Activated CD8-positive, alpha-beta memory T cell treated with anti-CD3 and anti-CD28 coated beads, Interleukin-2, amount 50 U/mL, for 1 hour (primary cell): ENCODE data around the gene RFT1.

Experiments used
- DNase-seq: peaks from one replicate; pipeline ENCODE4 v3.0.0-alpha.2; 2020; ENCODE audit errors: extremely low read depth

Gene RFT1

DNA sequence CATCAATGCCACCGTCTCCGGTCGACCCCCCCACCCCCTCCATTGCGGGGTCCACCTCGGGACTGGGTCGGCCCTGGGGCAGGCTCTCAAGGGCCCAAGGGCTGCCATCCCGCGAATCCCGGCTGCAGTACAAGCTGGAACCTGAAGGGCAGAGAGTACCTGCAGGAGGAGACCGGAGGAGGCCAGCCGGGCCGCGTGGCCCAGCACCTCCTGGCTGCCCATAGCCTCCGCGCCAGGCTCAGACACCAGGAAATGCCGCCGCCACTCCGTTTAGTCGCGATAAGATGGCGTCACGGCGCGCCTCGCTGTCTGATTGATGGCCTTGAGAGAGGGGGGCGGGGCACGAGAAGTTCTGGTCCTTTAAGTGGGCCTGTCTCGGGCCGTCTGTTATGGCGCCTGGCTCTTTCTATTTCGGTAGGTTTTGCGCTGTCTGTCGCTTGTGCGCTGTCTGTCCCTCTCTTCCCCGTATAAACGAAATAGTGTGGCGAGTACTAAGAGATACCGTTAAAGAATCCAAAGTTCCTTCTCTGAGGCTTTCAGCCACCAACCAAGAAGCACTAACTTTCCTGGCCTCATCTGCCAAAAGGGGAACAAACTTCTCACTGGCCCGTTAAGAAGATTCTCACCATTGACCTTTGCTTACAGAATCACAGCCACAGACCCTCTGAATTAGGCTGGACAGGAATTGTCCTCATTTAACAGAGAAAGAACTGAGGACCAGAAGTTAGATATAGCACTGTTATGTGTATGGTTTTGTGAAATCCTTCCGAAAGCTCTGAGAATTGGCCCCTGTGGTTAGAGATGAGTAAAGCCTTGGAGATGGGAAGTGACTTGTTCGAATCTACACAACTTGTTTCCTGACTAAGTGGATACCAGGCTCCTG is at the start of gene RFT1:
Gene RFT1 (minus strand): TSS at position 257 of the 883 bp plus-strand sequence. CDS start 35 bp downstream, at position 222.
- DNase-seq: peak; percentile 98

GRCh38 chr3:53179580-53179979 is 49.3 kb upstream of the RFT1 start:
- DNase-seq: no peak

DNA sequence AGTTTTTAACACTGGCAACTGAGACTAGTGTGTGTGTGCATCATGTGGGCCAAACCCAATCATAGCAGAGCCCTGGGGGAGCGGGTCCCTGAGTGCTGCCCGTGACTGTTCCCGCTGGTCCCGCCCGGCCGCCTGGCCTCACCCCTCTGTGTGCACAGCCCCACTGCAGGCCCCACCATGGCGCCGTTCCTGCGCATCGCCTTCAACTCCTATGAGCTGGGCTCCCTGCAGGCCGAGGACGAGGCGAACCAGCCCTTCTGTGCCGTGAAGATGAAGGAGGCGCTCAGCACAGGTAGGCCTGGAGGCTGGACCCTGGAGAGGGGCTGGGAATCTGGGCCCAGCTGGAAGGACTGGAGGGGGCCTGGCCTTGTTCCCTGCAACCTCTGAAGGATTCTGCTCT is 48.0 kb upstream of the RFT1 start:
- no peak for DNase-seq

GRCh38 chr3:53175613-53176540 is 45.6 kb upstream of the RFT1 start:
- DNase-seq: no peak

- DNase-seq: no peak
These were observed 44.4 kb upstream of the RFT1 start for GRCh38 chr3:53174346-53175250.

DNA sequence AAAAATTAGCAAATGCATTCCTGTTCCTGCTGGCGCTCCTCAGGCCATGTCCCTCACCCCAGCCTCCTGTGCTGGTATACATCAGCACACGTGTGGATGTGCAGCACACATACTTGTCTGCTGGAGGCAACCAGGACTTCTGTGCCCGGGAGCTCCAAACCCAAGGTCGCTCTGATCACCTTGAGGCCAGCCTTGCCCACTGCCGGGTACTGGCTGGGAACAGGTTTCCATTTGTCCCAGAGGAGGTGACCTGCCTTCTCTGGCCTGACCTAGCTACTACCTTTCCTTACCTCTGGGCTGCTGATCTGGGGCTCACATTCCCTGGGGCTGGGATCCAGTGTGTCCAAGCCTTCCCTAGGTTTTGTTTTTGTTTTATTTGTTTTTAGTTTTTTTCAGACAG is 42.9 kb upstream of the RFT1 start:
- no peak for DNase-seq

- no peak for DNase-seq
These were observed 41.7 kb upstream of the RFT1 start for GRCh38 chr3:53171827-53172505.

- DNase-seq: no peak
These were observed 40.8 kb upstream of the RFT1 start for GRCh38 chr3:53171064-53171418.

DNA sequence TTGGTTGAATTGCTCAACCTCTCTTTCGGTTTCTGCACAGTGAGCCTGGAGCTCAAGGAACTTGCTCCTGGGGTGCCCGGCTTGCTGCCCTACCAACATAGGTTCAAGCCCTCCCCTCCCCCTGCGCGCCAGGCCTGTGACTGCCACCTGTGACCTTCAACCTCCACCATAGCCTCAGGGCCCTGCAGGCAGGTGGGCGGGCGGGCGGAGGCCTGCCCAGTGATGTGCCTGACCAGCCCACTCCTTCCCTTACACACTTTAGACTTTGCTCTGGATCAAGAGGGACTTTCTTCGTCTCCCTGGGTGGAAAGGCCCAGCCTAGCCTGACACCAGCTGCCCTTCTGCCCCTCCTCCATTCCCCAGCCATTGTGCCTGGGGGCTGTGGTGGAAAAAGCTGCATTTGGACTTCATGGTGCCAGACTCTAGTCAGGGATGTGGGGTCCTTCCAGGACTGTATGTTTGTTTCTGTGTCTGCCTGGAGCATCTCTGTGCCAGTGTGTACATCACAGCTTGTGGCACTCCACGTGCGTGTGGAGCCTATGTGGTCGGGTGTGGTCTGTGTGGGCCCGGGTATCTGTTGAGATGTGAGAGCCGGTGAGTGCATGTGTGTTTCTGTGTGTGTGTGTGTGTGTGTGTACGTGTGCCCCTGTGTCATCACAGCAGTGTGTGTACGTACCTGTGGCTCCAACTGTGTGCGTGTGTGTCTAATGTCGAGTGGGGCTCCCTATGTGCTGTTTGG is 40.3 kb upstream of the RFT1 start:
- DNase-seq: no peak

- DNase-seq: no peak
These were observed 39.6 kb upstream of the RFT1 start for GRCh38 chr3:53169832-53170324.

DNA sequence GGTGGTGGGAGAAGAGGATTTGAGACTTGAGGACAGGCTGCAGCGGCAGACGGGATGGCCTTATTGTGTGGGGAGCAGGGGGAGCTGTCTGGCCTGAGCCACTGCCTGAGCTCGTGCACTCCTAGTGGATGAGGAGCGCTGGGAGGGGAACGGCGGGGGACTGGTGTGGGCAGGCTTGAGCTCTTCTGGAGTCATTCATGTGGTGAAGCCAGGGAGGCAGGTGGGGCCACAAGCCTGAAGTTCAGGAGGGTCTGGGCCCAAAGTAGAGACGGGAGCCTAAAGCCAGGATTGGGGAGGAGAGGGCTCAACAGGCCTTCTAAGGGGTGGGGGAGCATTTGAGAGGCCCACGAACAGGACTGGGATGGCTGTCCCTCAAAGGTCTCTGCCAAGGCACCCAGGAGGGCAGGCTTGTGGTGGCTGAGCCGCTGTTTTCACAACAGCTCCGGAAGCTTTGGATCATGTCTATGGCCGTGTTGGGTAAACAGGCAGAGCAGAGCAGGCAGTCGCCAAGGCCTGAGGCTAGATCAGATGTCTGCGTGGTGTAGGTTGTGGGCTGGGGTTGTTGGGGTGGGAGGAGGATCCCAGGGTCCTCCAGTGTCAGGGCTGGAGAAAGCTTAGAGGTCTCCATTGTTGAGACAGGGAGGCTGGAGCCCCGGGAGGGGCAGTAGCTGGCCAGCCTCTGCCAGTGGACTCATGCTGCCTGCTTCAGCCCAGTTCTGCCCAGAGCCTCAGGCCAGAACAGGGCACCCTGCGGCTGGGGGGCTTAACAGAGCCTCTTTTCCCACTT is 39.0 kb upstream of the RFT1 start:
- no peak for DNase-seq

- DNase-seq: no peak
These were observed 38.1 kb upstream of the RFT1 start for GRCh38 chr3:53168175-53168923.

- DNase-seq: no peak
These were observed 37.4 kb upstream of the RFT1 start for GRCh38 chr3:53167418-53168174.

DNA sequence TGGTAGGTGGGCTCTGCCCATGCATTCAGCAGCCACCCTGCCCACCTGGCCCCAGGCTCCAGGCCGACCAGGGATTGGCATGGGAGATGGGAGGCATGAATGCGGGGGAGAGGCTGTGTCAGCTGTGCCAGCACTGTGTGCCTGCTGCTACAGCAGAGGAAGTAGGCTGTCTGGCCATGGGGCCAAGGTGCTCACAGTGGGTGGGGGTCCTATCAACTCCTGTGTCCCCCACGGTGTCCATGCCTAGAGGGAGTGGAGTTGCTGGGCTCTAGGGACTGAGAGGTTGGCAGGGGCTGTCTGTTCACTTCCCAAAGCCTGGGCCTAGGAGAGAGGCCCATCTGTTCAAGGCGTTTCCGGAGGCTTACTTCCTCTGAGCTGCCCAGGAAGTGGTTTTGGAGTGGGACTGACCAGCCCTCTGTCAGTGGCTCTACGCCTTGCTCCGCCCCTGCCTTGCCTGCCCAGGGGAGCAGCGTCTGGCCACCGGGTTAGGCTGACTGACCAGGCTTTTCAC is 36.6 kb upstream of the RFT1 start:
- DNase-seq: no peak

DNA sequence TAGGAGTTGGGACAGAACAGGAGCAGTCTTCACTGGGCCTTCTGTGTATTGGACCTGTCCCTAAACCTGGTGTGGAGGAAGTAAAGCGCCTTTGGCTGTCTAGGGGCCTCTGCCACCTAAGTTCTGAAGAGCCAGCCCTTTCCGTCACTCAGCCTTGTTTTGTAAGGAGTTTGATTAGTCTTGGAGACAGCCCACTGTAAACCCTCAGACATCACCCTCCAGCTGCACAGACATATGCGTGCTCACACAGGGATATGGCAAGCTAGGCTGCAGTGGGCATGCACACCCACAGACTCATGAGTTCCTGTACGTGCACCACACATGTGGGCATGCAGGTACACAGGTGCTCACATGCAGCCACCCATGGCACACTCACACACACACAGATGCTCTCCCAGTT is 36.0 kb upstream of the RFT1 start:
- no peak for DNase-seq

DNA sequence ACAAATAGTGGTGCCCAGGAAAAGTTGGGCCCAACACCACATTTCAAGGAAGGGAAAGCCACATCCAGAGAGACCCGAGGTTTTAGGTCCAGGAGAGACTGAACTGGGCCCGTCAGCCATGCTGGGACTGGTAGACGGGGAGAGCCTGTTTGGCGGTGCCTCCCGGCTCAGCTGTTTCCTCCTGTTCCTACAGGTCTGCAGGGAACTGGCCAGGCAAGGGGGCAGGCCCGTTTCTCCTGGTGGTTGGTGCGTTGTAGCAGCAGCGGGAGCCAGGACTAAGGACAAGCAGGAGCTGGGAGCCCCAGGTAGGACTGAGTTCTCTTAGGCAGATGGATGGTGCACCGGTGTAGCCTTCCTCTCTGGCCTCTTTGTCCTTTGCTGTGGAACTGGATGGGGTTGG is 34.7 kb upstream of the RFT1 start:
- DNase-seq: no peak
